ENCODE measurements around the gene VRK3. TPM values are rescaled to one million over a fixed set of nuclear protein-coding genes. Genes with fewer than 3 reads are reported as not detected.

Gene VRK3
- total RNA-seq, 2 experiments from 2014 or later = 75.4 to 86.9 TPM

DNA sequence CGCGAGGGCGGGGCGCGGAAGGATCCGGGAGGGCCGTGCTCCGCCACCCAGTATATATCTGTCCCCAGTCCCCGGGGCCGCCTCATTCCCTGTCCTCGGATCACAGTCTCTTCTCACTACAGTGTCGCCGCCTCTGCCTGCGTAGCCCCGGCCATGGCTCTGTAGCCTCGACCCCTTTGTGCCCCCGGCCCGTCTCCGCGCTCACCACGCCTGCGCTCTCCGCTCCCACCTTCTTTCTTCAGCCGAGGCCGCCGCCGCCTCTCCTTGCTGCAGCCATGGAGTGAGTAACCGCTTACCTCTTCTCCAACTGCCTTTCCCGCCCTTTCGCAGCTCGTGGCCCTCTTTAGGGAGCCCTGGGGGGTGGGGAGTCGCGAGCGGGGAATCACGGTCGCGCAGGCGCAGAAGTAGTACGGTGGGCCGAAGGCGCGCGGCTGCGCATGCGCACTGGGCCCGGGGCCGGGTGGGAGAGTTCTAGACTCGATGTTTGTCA lies 96.0 kb downstream of the VRK3 start, which contains the start of the genes ATF5 and NUP62:
ATF5 (plus strand) TSS at position 85 of the 490 bp plus-strand sequence. CDS start 1,646 bp downstream, outside the sequence.
NUP62 (minus strand) TSS at position 384 of the 490 bp plus-strand sequence. CDS start 19,697 bp downstream, outside the sequence.
- POLR2A ChIA-PET = interaction anchor here (0.6 to 2.0 kb wide), 2 partner anchors 32 to 79 kb away, joined by 3 to 4 read pairs; partner anchors contain the start of gene PTOV1
- Mint-ChIP-seq H3K36me3 (ENCODE audit: low read depth) (peaks cover 50% of the 10 kb centered on the region), H3K27me3 (no peaks in the 10 kb centered on the region)

DNA sequence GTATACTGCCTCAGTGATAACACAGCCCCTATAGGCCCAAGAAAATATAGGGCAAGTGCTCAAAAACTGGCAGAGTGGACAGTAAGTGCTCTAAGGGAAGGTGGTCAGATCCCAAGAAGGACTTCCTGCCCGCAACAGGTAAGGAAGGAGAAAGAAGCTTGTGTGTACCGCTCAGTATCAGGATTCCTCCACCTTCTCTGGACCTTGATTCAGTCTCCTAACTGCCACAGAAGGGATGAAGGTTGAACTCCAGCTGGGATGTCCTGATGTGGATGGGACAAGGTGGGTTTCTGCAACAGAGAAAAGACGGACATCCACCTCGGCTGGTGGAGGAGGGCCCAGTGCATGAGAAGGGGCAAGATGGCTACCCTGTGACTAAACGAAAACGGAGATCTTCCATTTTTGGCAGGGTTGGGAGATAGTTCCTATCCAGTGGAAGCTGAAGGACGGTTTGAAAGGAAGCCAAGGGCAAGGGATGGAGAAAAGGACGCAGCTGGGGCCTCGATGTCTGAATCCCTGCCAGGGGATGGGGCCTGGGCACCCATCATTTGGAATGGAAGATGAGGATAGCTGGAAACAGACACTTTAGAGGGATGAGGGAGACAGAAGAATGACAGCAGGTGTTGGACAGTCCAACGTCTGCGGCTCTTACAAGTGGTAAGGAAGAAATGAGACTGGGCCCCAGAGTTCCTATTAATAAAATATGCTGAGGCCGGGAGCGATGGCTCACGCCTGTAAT lies 97.5 kb downstream of the VRK3 start:
- Mint-ChIP-seq H3K4me1 (peaks cover 58% of the 10 kb centered on the region), H3K4me3 (peak overlapping the region; percentile 93), H3K9me3 (no peaks in the 10 kb centered on the region), H3K36me3 (ENCODE audit: low read depth) (peaks cover 54% of the 10 kb centered on the region), H3K27me3 (no peaks in the 10 kb centered on the region), H3K27ac (peak overlapping the region; percentile 75)
- DNase-seq = no peak
- POLR2A ChIA-PET = interaction anchor here (0.8 kb wide), 1 partner anchor 16 kb away, joined by 3 read pairs; no protein-coding TSS in a partner anchor
- CTCF ChIA-PET = interaction anchor here (1.0 to 2.6 kb wide), 7 partner anchors 8 to 255 kb away, joined by 3 to 9 read pairs (median 6); partner anchors contain the start of gene AKT1S1

More for the DNA sequence above, 96.0 kb downstream of the VRK3 start, which contains the start of the genes ATF5 and NUP62:
- peaks cover 64% of the 10 kb centered on the region for H3K4me1 Mint-ChIP-seq
- H3K4me3 Mint-ChIP-seq = peak within 1 kb of the TSS; percentile 93
- CTCF ChIA-PET = interaction anchor here (1.1 to 2.6 kb wide), 5 partner anchors 8 to 59 kb away, joined by 3 to 8 read pairs (median 6); no protein-coding TSS in a partner anchor
- DNase-seq = peak; percentile 92
- no peaks in the 10 kb centered on the region for H3K9me3 Mint-ChIP-seq
- H3K27ac Mint-ChIP-seq = peak within 1 kb of the TSS; percentile 99

DNA sequence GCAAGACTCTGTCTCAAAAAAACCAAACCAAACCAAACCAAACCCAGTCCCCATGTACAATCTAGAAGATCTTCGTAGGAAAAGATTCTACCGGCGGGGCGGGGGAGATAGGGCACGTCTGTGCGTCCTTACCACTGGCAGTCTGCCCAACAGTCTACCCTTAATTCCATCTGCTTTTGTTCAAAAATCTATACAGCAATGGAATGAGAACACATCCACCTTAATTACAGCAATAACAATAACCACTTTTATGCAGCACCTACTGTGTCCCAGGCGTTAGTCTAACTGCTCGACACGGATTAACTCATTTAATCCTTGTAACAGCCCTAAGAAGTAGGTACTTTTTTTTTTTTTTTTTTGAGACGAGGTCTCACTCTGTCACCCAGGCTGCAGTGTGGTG lies 98.7 kb downstream of the VRK3 start:
- Mint-ChIP-seq H3K36me3 (ENCODE audit: low read depth) (peaks cover 55% of the 10 kb centered on the region), H3K9me3 (no peaks in the 10 kb centered on the region), H3K27me3 (no peaks in the 10 kb centered on the region), H3K4me3 (no peak overlapping the region), H3K4me1 (peaks cover 56% of the 10 kb centered on the region), H3K27ac (no peak overlapping the region)
- no peak for DNase-seq
- ChIA-PET CTCF (interaction anchor here (1.9 kb wide), 1 partner anchor 9 kb away, joined by 9 read pairs; no protein-coding TSS in a partner anchor), POLR2A (no interaction called here)

Other genes starting within 250 kb of the VRK3 start
- 10 to 100 TPM; 13.3 to 13.9 TPM for gene FUZ, start 212.1 kb downstream of the VRK3 start, total RNA-seq
- gene MED25, start 207.1 kb downstream of the VRK3 start, total RNA-seq = 10 to 100 TPM; 57.9 to 62.7 TPM
- 10 to 100 TPM; 60.7 to 76.8 TPM for gene PTOV1, start 174.2 kb downstream of the VRK3 start, total RNA-seq
- 100 to 1,000 TPM; 105 to 131 TPM for gene PNKP, start 157.8 kb downstream of the VRK3 start, total RNA-seq
- 10 to 100 TPM; 17.5 to 18.9 TPM for gene AKT1S1, start 148.0 kb downstream of the VRK3 start, total RNA-seq
- gene TBC1D17, start 147.7 kb downstream of the VRK3 start, total RNA-seq = 10 to 100 TPM; 33.2 to 33.8 TPM
- gene IL4I1, start 128.5 kb downstream of the VRK3 start, total RNA-seq = 1 to 10 TPM; 3.7 to 4.2 TPM
- gene ATF5, start 96.2 kb downstream of the VRK3 start, total RNA-seq = 10 to 100 TPM; 10.5 to 12.1 TPM
- 100 to 1,000 TPM; 111 to 127 TPM for gene NUP62, start 95.9 kb downstream of the VRK3 start, total RNA-seq
- not detected for gene SIGLEC11, start 64.2 kb downstream of the VRK3 start, total RNA-seq
- gene ZNF473, start 633 bp upstream of the VRK3 start, total RNA-seq = 10 to 100 TPM; 10.0 to 10.6 TPM
- not detected for gene IZUMO2, start 137.9 kb upstream of the VRK3 start, total RNA-seq
- gene MYH14, start 178.2 kb upstream of the VRK3 start, total RNA-seq = not detected